ENCODE measurements around the gene MDM2. TPM values are rescaled to one million over a fixed set of nuclear protein-coding genes. Genes with fewer than 3 reads are reported as not detected.
A peak's percentile ranks its signal among the peaks of the same experiment; 100 is the strongest.

The MDM2 gene
- total RNA-seq (2021) (74.3 and 95.2 TPM in 2 replicates), Bru-seq, nascent RNA (percentile 97 among the genes with signal in this experiment), BruChase-seq, experiment 1, labeled RNA remaining after a 2-hour chase (percentile 97 among the genes with signal in this experiment), BruChase-seq, experiment 2, labeled RNA remaining after a 6-hour chase (percentile 97 among the genes with signal in this experiment)
- long read RNA-seq, full-length matches to known transcripts, result 7 of 13 reads
- long read RNA-seq, partial matches to known transcripts, result 0 of 13 reads
- long read RNA-seq, other reads (novel, unspliced or antisense), result 6 of 13 reads

DNA sequence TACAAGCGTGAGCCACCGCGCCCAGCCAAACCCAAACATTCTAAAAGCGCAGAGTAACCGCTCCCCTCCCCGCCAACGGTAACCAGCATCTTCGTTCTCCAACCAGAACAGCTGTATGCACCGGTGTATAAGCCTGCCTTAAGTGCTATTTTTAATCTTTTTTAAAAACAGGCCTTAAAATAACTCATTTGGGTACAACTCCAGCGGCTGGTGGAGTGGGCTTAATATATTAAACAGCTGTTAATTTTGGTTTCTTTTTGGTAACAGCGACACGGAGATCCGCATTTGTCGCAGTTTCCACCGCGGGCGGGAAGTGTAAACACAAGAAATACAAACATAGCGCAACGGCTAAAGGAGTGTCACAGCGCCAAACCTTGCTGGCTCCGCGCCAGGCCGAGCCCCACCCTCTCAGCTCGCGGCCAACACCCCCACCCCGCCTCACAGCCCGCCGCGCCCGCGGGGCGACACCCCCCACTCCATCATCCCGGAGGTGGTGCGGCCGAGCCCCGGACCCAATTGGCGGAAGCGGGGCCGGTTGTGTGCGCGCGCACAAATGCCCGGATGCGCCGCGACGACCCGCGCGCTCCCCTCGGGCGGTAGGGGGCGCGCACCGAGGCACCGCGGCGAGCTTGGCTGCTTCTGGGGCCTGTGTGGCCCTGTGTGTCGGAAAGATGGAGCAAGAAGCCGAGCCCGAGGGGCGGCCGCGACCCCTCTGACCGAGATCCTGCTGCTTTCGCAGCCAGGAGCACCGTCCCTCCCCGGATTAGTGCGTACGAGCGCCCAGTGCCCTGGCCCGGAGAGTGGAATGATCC is at the start of gene MDM2:
Gene MDM2, plus strand, starts transcription at position 602 of the 812 bp plus-strand sequence. CDS start 301 bp downstream, outside the sequence.
- peak within 1 kb of the TSS; percentile 82 for H3K4me2 ChIP-seq
- no peaks in the 10 kb centered on the region for H3K9me3 ChIP-seq (ENCODE audit: insufficient read depth, low read depth)
- H3K9me2 ChIP-seq (ENCODE audit: insufficient read depth), result no peaks in the 10 kb centered on the region
- peaks cover 18% of the 10 kb centered on the region for H3K36me3 ChIP-seq (ENCODE audit: low read depth)
- no peaks in the 10 kb centered on the region for H3K27me3 ChIP-seq (ENCODE audit: insufficient read depth, low read depth)
- BruUV-seq (replicated peaks), result TSS peak; percentile 88
- peak; percentile 76 to 97 for DNase-seq
- TF ChIP-seq, protein P1, sequence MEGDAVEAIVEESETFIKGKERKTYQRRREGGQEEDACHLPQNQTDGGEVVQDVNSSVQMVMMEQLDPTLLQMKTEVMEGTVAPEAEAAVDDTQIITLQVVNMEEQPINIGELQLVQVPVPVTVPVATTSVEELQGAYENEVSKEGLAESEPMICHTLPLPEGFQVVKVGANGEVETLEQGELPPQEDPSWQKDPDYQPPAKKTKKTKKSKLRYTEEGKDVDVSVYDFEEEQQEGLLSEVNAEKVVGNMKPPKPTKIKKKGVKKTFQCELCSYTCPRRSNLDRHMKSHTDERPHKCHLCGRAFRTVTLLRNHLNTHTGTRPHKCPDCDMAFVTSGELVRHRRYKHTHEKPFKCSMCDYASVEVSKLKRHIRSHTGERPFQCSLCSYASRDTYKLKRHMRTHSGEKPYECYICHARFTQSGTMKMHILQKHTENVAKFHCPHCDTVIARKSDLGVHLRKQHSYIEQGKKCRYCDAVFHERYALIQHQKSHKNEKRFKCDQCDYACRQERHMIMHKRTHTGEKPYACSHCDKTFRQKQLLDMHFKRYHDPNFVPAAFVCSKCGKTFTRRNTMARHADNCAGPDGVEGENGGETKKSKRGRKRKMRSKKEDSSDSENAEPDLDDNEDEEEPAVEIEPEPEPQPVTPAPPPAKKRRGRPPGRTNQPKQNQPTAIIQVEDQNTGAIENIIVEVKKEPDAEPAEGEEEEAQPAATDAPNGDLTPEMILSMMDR (conservative IDR thresholded peaks at IDR 0.05), result peak; percentile 72
- no peak for TF ChIP-seq EZH2 (IDR thresholded peaks at IDR 0.05; ENCODE audit: low read depth)
- peaks cover 28% of the 10 kb centered on the region for H3F3A ChIP-seq (ENCODE audit: insufficient read depth, low read depth)
- H3K4me3 ChIP-seq, result peak within 1 kb of the TSS; percentile 84
- CTCF ChIA-PET, result interaction anchor here (1.0 to 1.4 kb wide), 2 partner anchors 22 to 51 kb away, joined by 3 to 5 read pairs; no protein-coding TSS in a partner anchor
- peaks cover 20% of the 10 kb centered on the region for H3K4me1 ChIP-seq (replicated peaks; ENCODE audit: insufficient read depth)
- POLR2A ChIA-PET (ENCODE audit: unreplicated experiment), result interaction anchor here (0.5 to 0.7 kb wide), 7 partner anchors 25 to 693 kb away, joined by 3 to 4 read pairs (median 3); no protein-coding TSS in a partner anchor
- intact Hi-C loops (cut with micrococcal nuclease; ENCODE audit: unreplicated experiment), result loop anchor here (1.0 to 10.0 kb wide), 3 partner anchors 61 to 443 kb away; partner anchors contain the start of genes NUP107 and SLC35E3
- H3K79me2 ChIP-seq (ENCODE audit: low read depth), result peaks cover 45% of the 10 kb centered on the region
- peaks cover 5% of the 10 kb centered on the region; the same call in 1 of the 2 replicates for H4K20me1 ChIP-seq (ENCODE audit: insufficient read depth)
- H2AFZ ChIP-seq, result peak within 1 kb of the TSS; percentile 98
- H3K27ac ChIP-seq, result peak within 1 kb of the TSS; percentile 92

DNA sequence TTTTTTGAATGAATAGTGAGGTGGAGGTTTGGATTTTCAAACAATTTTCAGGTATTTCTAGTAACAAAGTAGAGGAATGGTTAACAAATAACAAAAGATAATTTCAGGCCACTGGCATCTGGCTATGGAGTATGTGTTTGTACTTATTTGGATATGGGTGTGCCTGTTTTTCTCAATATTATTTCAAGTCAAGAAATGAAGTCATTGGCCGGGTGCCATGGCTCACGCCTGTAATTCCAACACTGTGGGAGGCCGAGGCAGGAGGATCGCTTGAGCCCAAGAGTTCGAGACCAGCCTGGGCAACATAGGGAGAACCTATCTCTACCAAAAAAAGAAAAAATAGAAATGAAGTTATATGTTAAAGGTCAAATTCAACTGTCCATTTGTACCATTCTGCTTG is 48.1 kb upstream of the MDM2 start:
- Histone ChIP-seq H3K4me2 (no peak overlapping the region), H3K36me3 (ENCODE audit: low read depth) (no peaks in the 10 kb centered on the region), H3K4me3 (no peak overlapping the region), H4K20me1 (ENCODE audit: insufficient read depth) (no peaks in the 10 kb centered on the region), H2AFZ (no peak overlapping the region), H3K9me3 (ENCODE audit: insufficient read depth, low read depth) (no peaks in the 10 kb centered on the region), H3F3A (ENCODE audit: insufficient read depth, low read depth) (no peaks in the 10 kb centered on the region), H3K79me2 (ENCODE audit: low read depth) (no peaks in the 10 kb centered on the region), H3K27me3 (ENCODE audit: insufficient read depth, low read depth) (no peaks in the 10 kb centered on the region), H3K9me2 (ENCODE audit: insufficient read depth) (no peaks in the 10 kb centered on the region; the same call in 1 of the 2 replicates), H3K27ac (no peak overlapping the region), H3K4me1 (replicated peaks; ENCODE audit: insufficient read depth) (no peaks in the 10 kb centered on the region)
- DNase-seq, result no peak
- ChIA-PET POLR2A (ENCODE audit: unreplicated experiment) (no interaction called here), CTCF (no interaction called here)
- TF ChIP-seq, protein P1 (conservative IDR thresholded peaks at IDR 0.05), result no peak
- no peak for TF ChIP-seq EZH2 (IDR thresholded peaks at IDR 0.05; ENCODE audit: low read depth)
- BruUV-seq (replicated peaks), result no TSS peak
- intact Hi-C loops (cut with micrococcal nuclease; ENCODE audit: unreplicated experiment), result no loop called here

DNA sequence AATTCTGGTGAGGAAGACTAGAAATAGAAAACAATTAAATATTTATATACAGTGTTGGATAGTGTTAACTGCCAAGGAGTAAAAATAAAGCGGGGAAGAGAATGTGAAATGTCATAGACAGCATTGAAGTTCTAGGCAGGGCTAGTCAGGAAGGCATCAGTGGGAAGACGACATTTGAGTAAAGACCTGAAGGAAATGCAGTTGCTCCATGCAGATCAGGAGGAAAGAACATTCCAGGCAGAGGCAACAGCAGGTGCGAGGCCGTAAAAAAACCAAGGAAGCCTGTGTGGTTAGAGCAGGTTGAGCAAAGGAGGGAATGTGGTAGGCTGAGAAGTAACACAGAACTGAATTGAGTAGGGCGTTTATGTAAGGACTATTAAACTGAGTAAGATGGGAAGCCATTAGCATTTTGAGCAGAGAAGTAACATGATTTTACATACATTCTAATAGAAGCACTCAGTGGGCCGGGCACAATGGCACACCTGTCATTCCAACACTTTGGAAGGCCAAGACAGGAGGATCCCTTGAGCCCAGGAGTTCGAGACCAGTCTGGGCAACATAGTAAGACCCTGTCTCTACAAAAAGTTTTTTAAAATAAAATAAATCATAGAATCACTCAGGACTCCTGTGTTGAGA is 47.1 kb upstream of the MDM2 start:
- DNase-seq, result no peak
- H3K79me2 ChIP-seq (ENCODE audit: low read depth), result no peaks in the 10 kb centered on the region
- no peaks in the 10 kb centered on the region for H3F3A ChIP-seq (ENCODE audit: insufficient read depth, low read depth)
- no peak overlapping the region for H2AFZ ChIP-seq
- no peaks in the 10 kb centered on the region for H3K36me3 ChIP-seq (ENCODE audit: low read depth)
- ChIA-PET POLR2A (ENCODE audit: unreplicated experiment) (no interaction called here), CTCF (no interaction called here)
- no peak overlapping the region for H3K4me2 ChIP-seq
- H3K4me1 ChIP-seq (replicated peaks; ENCODE audit: insufficient read depth), result no peaks in the 10 kb centered on the region
- no peaks in the 10 kb centered on the region for H3K9me3 ChIP-seq (ENCODE audit: insufficient read depth, low read depth)
- H3K27me3 ChIP-seq (ENCODE audit: insufficient read depth, low read depth), result no peaks in the 10 kb centered on the region
- H3K4me3 ChIP-seq, result no peak overlapping the region
- intact Hi-C loops (cut with micrococcal nuclease; ENCODE audit: unreplicated experiment), result no loop called here
- H3K27ac ChIP-seq, result no peak overlapping the region
- H4K20me1 ChIP-seq (ENCODE audit: insufficient read depth), result no peaks in the 10 kb centered on the region
- BruUV-seq (replicated peaks), result no TSS peak
- no peaks in the 10 kb centered on the region; the same call in 1 of the 2 replicates for H3K9me2 ChIP-seq (ENCODE audit: insufficient read depth)
- TF ChIP-seq EZH2 (IDR thresholded peaks at IDR 0.05; ENCODE audit: low read depth), result no peak
- TF ChIP-seq, protein P1 (conservative IDR thresholded peaks at IDR 0.05), result no peak
